ENCODE measurements around the gene CAPZB.

GRCh38 chr1:19517017-19517416 lies 31.7 kb upstream of the CAPZB start:
- TF ChIP-seq CTCF (IDR thresholded peaks at IDR 0.05) (no peak), USF2 (IDR thresholded peaks at IDR 0.05; ENCODE audit: borderline replicate concordance, low read depth, low read length) (no peak), REST (IDR thresholded peaks at IDR 0.05; ENCODE audit: low read depth, low read length) (no peak), EP300 (IDR thresholded peaks at IDR 0.05; ENCODE audit: borderline replicate concordance in 1 of 2, low read depth in 1 of 2, low read length in 1 of 2) (no peak), SIN3A (IDR thresholded peaks at IDR 0.05; ENCODE audit: borderline replicate concordance, low read depth, low read length) (no peak), MAX (IDR thresholded peaks at IDR 0.05; ENCODE audit: low read depth) (no peak), JUND (IDR thresholded peaks at IDR 0.05) (no peak), SMC3 (IDR thresholded peaks at IDR 0.05; ENCODE audit: low read depth, low read length) (no peak), RFX5 (IDR thresholded peaks at IDR 0.05; ENCODE audit: low read length) (no peak), NRF1 (IDR thresholded peaks at IDR 0.05; ENCODE audit: low read depth, low read length) (no peak)

Measured in SK-N-SH (cell line).